Measurements from ENCODE around the gene PEAK1.

DNA sequence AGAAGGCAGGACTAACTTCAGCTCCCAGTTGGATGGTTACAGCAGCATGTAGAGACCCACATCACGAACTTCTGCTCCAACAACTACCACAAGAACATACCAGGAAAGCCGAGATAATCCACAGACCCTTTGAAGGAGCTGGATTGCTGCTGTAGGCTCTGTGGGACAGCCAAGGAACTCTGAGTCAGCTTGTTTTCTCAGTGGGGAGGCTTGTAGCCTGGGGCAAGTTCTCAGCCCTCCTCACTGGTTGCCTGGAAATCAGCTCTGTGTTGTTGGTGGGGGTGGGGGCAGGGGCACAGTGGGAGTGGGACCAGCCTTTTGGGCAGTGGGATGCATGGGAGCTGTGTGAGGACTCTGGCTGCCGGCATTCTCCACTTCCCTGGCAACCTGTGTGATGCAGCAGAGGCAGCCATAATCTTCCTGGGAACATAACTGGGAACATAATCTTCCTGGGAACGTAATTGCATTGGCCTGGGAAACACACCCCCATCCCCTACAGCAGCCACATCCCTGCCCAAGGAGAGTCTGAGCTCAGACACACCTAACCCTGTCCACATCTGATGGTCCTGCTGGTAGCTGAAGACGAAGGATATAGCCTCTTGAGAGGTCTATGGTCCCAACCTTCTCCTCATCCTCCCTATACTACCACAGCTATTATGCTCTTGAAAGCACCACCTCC is 153.1 kb downstream of the PEAK1 start:
- no peak for TF ChIP-seq POLR2A (IDR thresholded peaks at IDR 0.05; ENCODE audit: low read depth, low read length)
- TF ChIP-seq, protein P1, sequence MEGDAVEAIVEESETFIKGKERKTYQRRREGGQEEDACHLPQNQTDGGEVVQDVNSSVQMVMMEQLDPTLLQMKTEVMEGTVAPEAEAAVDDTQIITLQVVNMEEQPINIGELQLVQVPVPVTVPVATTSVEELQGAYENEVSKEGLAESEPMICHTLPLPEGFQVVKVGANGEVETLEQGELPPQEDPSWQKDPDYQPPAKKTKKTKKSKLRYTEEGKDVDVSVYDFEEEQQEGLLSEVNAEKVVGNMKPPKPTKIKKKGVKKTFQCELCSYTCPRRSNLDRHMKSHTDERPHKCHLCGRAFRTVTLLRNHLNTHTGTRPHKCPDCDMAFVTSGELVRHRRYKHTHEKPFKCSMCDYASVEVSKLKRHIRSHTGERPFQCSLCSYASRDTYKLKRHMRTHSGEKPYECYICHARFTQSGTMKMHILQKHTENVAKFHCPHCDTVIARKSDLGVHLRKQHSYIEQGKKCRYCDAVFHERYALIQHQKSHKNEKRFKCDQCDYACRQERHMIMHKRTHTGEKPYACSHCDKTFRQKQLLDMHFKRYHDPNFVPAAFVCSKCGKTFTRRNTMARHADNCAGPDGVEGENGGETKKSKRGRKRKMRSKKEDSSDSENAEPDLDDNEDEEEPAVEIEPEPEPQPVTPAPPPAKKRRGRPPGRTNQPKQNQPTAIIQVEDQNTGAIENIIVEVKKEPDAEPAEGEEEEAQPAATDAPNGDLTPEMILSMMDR (IDR thresholded peaks at IDR 0.05; ENCODE audit: extremely low read depth in 1 of 2, insufficient read depth in 1 of 2, low read depth in 1 of 2, low read length in 2 of 2) = no peak
- TF ChIP-seq, protein P2, sequence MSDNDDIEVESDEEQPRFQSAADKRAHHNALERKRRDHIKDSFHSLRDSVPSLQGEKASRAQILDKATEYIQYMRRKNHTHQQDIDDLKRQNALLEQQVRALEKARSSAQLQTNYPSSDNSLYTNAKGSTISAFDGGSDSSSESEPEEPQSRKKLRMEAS (IDR thresholded peaks at IDR 0.05; ENCODE audit: insufficient read depth, insufficient read length) = no peak
- TF ChIP-seq POLR2AphosphoS5 (IDR thresholded peaks at IDR 0.05; ENCODE audit: insufficient read depth, low read depth, low read length) = no peak
- no peak for TF ChIP-seq EZH2 (IDR thresholded peaks at IDR 0.05; ENCODE audit: borderline replicate concordance, low read depth, low read length, severe bottlenecking)
- no peak for TF ChIP-seq JUN (IDR thresholded peaks at IDR 0.05; ENCODE audit: borderline replicate concordance, insufficient read depth, insufficient read length, low read depth)
- no peak for TF ChIP-seq MYC (IDR thresholded peaks at IDR 0.05; ENCODE audit: low read depth, low read length)
- no peak for TF ChIP-seq GATA2 (IDR thresholded peaks at IDR 0.05; ENCODE audit: insufficient read depth, insufficient read length, low read depth, low read length)
- TF ChIP-seq FOS (IDR thresholded peaks at IDR 0.05; ENCODE audit: borderline replicate concordance, insufficient read depth, low read length) = no peak
